H9 (cell line): ENCODE measurements around the gene ST6GAL1. TPM values are rescaled to one million over a fixed set of nuclear protein-coding genes. Genes with fewer than 3 reads are reported as not detected.

ENCODE experiments used
- DNase-seq: peaks from one replicate; pipeline ENCODE4 v3.0.0-alpha.2; 2017
- H2AFZ ChIP-seq: one replicate; pipeline ENCODE4 v1.6.1; 2013; ENCODE audit warnings: mild to moderate bottlenecking, low read length, control low read depth, moderate library complexity
- H2AK5ac ChIP-seq: 2 replicates; pipeline ENCODE4 v1.6.1; 2013; ENCODE audit warnings: low read length, control low read depth, mixed read lengths; ENCODE audit not compliant: insufficient read length
- H2BK120ac ChIP-seq: one replicate; pipeline ENCODE4 v1.6.1; 2013; ENCODE audit warnings: low read depth, mild to moderate bottlenecking, low read length, control low read depth, inconsistent platforms; ENCODE audit not compliant: poor library complexity, severe bottlenecking
- H2BK12ac ChIP-seq: 2 replicates; pipeline ENCODE4 v1.6.1; 2013; ENCODE audit warnings: low read length, control low read depth, mixed read lengths, low read depth; ENCODE audit not compliant: insufficient read length
- H2BK15ac ChIP-seq: 2 replicates; pipeline ENCODE4 v1.6.1; 2013; ENCODE audit warnings: low read depth, low read length, control low read depth
- H2BK20ac ChIP-seq: one replicate; pipeline ENCODE4 v1.6.1; 2013; ENCODE audit warnings: low read depth, mild to moderate bottlenecking, low read length, control low read depth, inconsistent platforms; ENCODE audit not compliant: poor library complexity, severe bottlenecking
- H2BK5ac ChIP-seq: 2 replicates; pipeline ENCODE4 v1.6.1; 2013; ENCODE audit warnings: low read length, control low read depth, mixed read lengths; ENCODE audit not compliant: insufficient read length
- H3K14ac ChIP-seq: 2 replicates; pipeline ENCODE4 v1.6.1; 2013; ENCODE audit warnings: low read length, control low read depth; ENCODE audit not compliant: insufficient read depth
- H3K18ac ChIP-seq: 2 replicates; pipeline ENCODE4 v1.6.1; 2013; ENCODE audit warnings: low read depth, mild to moderate bottlenecking, mixed read lengths, low read length, control low read depth; ENCODE audit not compliant: insufficient read length
- H3K23ac ChIP-seq: 2 replicates; pipeline ENCODE4 v1.6.1; 2013; ENCODE audit warnings: low read length, control low read depth, mixed read lengths, low read depth; ENCODE audit not compliant: insufficient read length
- H3K23me2 ChIP-seq: 2 replicates; pipeline ENCODE4 v1.6.1; 2013; ENCODE audit warnings: low read depth, mild to moderate bottlenecking, mixed read lengths, low read length, control low read depth; ENCODE audit not compliant: insufficient read length, poor library complexity, severe bottlenecking
- H3K27ac ChIP-seq: 2 replicates; pipeline ENCODE4 v1.5.1; 2013; ENCODE audit warnings: low read length, control low read depth, mixed read lengths, low read depth; ENCODE audit not compliant: insufficient read length
- H3K27me3 ChIP-seq: 2 replicates; pipeline ENCODE4 v1.6.1; 2013; ENCODE audit warnings: low read length, control low read depth, inconsistent platforms; ENCODE audit not compliant: insufficient read depth
- H3K4ac ChIP-seq: 2 replicates; pipeline ENCODE4 v1.6.1; 2013; ENCODE audit warnings: low read depth, mild to moderate bottlenecking, control low read depth, inconsistent platforms, low read length, moderate library complexity
- H3K4me1 ChIP-seq: 2 replicates; pipeline ENCODE4 v1.6.1; 2013; ENCODE audit warnings: low read length, control low read depth, inconsistent platforms; ENCODE audit not compliant: insufficient read depth
- H3K4me2 ChIP-seq: 2 replicates; pipeline ENCODE4 v1.6.1; 2013; ENCODE audit warnings: low read length, control low read depth, mixed read lengths; ENCODE audit not compliant: insufficient read length, insufficient read depth
- H3K56ac ChIP-seq: 2 replicates; pipeline ENCODE4 v1.6.1; 2013; ENCODE audit warnings: low read depth, mild to moderate bottlenecking, mixed read lengths, low read length, control low read depth; ENCODE audit not compliant: insufficient read length
- H3K79me1 ChIP-seq: 2 replicates; pipeline ENCODE4 v1.6.1; 2013; ENCODE audit warnings: low read depth, mild to moderate bottlenecking, moderate library complexity, low read length, control low read depth, inconsistent platforms; ENCODE audit not compliant: insufficient read depth, poor library complexity, severe bottlenecking
- H3K79me2 ChIP-seq: 2 replicates; pipeline ENCODE4 v1.6.1; 2013; ENCODE audit warnings: low read length, control low read depth, inconsistent platforms; ENCODE audit not compliant: insufficient read depth
- H3K9ac ChIP-seq: 2 replicates; pipeline ENCODE4 v1.6.1; 2013; ENCODE audit warnings: low read length, control low read depth, mixed read lengths; ENCODE audit not compliant: insufficient read length; ENCODE audit errors: extremely low read depth
- H3K9me3 ChIP-seq: one replicate; pipeline ENCODE4 v1.6.1; 2013; ENCODE audit warnings: low read depth, low read length, inconsistent platforms; ENCODE audit not compliant: control insufficient read depth
- H3T11ph ChIP-seq: one replicate; pipeline ENCODE4 v1.6.1; 2013; ENCODE audit warnings: mild to moderate bottlenecking, low read length, control low read depth, inconsistent platforms
- H4K20me1 ChIP-seq: one replicate; pipeline ENCODE4 v1.6.1; 2013; ENCODE audit not compliant: control insufficient read depth, insufficient read length, insufficient read depth
- H4K5ac ChIP-seq: 2 replicates; pipeline ENCODE4 v1.6.1; 2013; ENCODE audit warnings: low read depth, mild to moderate bottlenecking, mixed read lengths, low read length, control low read depth; ENCODE audit not compliant: insufficient read length
- H4K8ac ChIP-seq: replicated peaks from 2 replicates; pipeline ENCODE4 v1.6.1; 2013; ENCODE audit warnings: low read length, control low read depth, mixed read lengths, low read depth; ENCODE audit not compliant: insufficient read length
- H4K91ac ChIP-seq: 2 replicates; pipeline ENCODE4 v1.6.1; 2013; ENCODE audit warnings: low read depth, mild to moderate bottlenecking, moderate library complexity, mixed read lengths, low read length, control low read depth; ENCODE audit not compliant: insufficient read length
- H3K27ac Mint-ChIP-seq, 3 experiments: 2 replicates in 2 of 3; 3 replicates in 1 of 3; pipeline ENCODE4 v1.8.0; 2020 to 2021; ENCODE audit warnings: mixed read lengths in 3 of 3, mild to moderate bottlenecking in 1 of 3, moderate library complexity in 1 of 3
- H3K27me3 Mint-ChIP-seq: 2 replicates; pipeline ENCODE4 v1.8.0; 2021; ENCODE audit warnings: low read depth, mild to moderate bottlenecking, moderate library complexity, mixed read lengths
- H3K36me3 Mint-ChIP-seq, 3 experiments: 2 replicates in 2 of 3; 3 replicates in 1 of 3; pipeline ENCODE4 v1.8.0; 2020 to 2021; ENCODE audit warnings: low read depth in 3 of 3, mixed read lengths in 3 of 3; ENCODE audit not compliant: insufficient read depth in 1 of 3
- H3K4me1 Mint-ChIP-seq, 2 experiments: 2 replicates each; pipeline ENCODE4 v1.8.0; 2020; ENCODE audit warnings: mixed read lengths in 2 of 2
- H3K4me3 Mint-ChIP-seq, 2 experiments: 2 replicates in 1 of 2; 3 replicates in 1 of 2; pipeline ENCODE4 v1.8.0; 2020 to 2021; ENCODE audit warnings: mild to moderate bottlenecking in 2 of 2, mixed read lengths in 2 of 2, moderate library complexity in 1 of 2
- H3K9me3 Mint-ChIP-seq, 2 experiments: 2 replicates in 1 of 2; 3 replicates in 1 of 2; pipeline ENCODE4 v1.8.0; 2020; ENCODE audit warnings: mild to moderate bottlenecking in 2 of 2, mixed read lengths in 2 of 2, moderate library complexity in 1 of 2
- CTCF ChIP-seq: fragments of 200-600 bp; sonication (generic); conservative IDR thresholded peaks from 3 replicates; pipeline ENCODE4 v1.8.0; 2021; ENCODE audit warnings: antibody characterized with exemption, mild to moderate bottlenecking
- WGBS: extraction: QIAGEN DNeasy Blood & Tissue Kit; methylation state at CpG from one replicate; pipeline ENCODE4 v1.1.7; 2013; ENCODE audit warnings: missing lambda C conversion rate, low lambda C conversion rate, mixed read lengths; ENCODE audit not compliant: insufficient read length; ENCODE audit errors: extremely low coverage; 5-methylcytosine and 5-hydroxymethylcytosine counted together
- total RNA-seq: library from RNA; stranded (reverse); gene quantifications from 2 replicates; pipeline ENCODE4 v1.2.1, GENCODE V29; 2021

Gene ST6GAL1
- total RNA-seq, 1 experiment from 2014 or later, result 139 TPM

GRCh38 chr3:187044867-187045552, 114.7 kb downstream of the ST6GAL1 start:
- Histone ChIP-seq H3K27ac (no peak overlapping the region), H2BK5ac (no peak overlapping the region), H4K5ac (no peak overlapping the region), H3K18ac (no peak overlapping the region), H3K79me2 (no peaks in the 10 kb centered on the region; the same call in 1 of the 2 replicates), H2BK120ac (no peak overlapping the region), H4K8ac (no peak overlapping the region), H2BK20ac (no peak overlapping the region), H3K27me3 (no peaks in the 10 kb centered on the region), H2AK5ac (no peak overlapping the region), H2BK12ac (no peak overlapping the region), H3K23ac (no peak overlapping the region), H4K91ac (no peak overlapping the region), H3K14ac (no peak overlapping the region), H2AFZ (no peak overlapping the region), H3T11ph (no peak overlapping the region), H3K4me1 (no peaks in the 10 kb centered on the region), H3K56ac (no peak overlapping the region), H3K9me3 (no peaks in the 10 kb centered on the region), H3K4ac (no peak overlapping the region), H3K79me1 (peaks cover 5% of the 10 kb centered on the region), H3K9ac (no peak overlapping the region), H3K4me2 (no peak overlapping the region), H4K20me1 (no peaks in the 10 kb centered on the region), H2BK15ac (no peak overlapping the region), H3K23me2 (no peaks in the 10 kb centered on the region)
- no peak overlapping the region for H3K27ac Mint-ChIP-seq
- H3K27me3 Mint-ChIP-seq, result no peaks in the 10 kb centered on the region; the same call in 1 of the 2 replicates
- no CpG with 5 or more reads among the region's 4 CpGs for WGBS
- H3K36me3 Mint-ChIP-seq, result peaks cover 66 to 88% (median 87%) of the 10 kb centered on the region in 3 experiments
- TF ChIP-seq CTCF, result peak; percentile 39
- no peak for DNase-seq
- peaks cover 0 to 5% of the 10 kb centered on the region in 2 experiments; a peak in 2 of 5 replicates for H3K9me3 Mint-ChIP-seq
- H3K4me3 Mint-ChIP-seq, result no peak overlapping the region
- H3K4me1 Mint-ChIP-seq, result no peaks in the 10 kb centered on the region; a peak in 1 of 4 replicates
